WI38 (cell line): Measurements from ENCODE around the gene C5orf63.
A peak's percentile ranks its signal among the peaks of the same experiment; 100 is the strongest.

Source experiments
- H3K4me3 ChIP-seq: 2 replicates; pipeline ENCODE4 v1.5.1; 2011; ENCODE audit warnings: low read depth, mild to moderate bottlenecking, control low read depth, low read length
- CTCF ChIP-seq: IDR thresholded peaks from 2 replicates; pipeline ENCODE4 v1.5.1; 2012; ENCODE audit warnings: low read depth, mild to moderate bottlenecking, control low read depth, low read length

The C5orf63 gene

DNA sequence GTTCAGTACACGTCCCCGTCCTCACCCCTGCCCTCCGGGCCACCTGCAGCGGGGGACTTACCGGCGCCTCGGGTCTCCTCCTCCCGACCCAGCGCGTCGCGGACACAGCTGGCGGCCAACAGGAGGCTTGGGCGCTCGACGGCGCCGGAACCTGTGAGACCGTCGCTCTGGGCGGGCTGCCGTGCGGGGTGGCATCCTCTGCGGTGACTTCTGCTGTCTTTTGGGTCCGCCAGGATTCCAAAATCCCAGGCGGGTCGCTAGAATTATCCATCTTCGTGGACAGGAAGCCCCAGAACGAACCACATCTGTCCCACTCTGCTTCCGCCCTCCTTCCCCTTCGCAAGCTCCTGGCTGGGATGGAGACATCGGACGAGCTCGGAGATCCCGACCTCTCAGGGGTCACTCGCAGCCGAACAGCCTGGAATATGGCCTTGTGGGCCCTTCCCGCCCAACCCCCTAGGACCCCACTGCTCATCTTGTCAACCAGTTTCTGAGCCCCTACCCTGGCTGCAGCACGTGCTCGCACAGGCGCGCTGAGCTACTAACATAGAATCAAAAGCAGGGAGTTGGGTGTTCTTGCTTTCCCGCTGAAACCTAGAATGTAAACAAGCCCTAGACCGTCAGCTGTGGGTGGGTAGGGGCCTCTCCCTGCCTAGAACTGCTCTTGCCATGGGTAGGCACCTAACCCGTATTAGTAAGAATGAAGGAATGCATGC is 42.0 kb downstream of the C5orf63 start:
- peak overlapping the region; percentile 93 for H3K4me3 ChIP-seq
- TF ChIP-seq CTCF: no peak

GRCh38 chr5:127030259-127031146 is 42.8 kb downstream of the C5orf63 start, which contains the start of gene MARCHF3:
Gene MARCHF3, minus strand, starts transcription at chr5:127030558. Its CDS starts 112,387 bp downstream, at chr5:126918171.
- no peak; the same call in 1 of the 2 replicates for TF ChIP-seq CTCF
- H3K4me3 ChIP-seq: peak within 1 kb of the TSS; percentile 93

GRCh38 chr5:127029581-127030258 is 43.6 kb downstream of the C5orf63 start:
- peak; percentile 47; the same call in 1 of the 2 replicates for TF ChIP-seq CTCF
- peak overlapping the region; percentile 93 for H3K4me3 ChIP-seq

DNA sequence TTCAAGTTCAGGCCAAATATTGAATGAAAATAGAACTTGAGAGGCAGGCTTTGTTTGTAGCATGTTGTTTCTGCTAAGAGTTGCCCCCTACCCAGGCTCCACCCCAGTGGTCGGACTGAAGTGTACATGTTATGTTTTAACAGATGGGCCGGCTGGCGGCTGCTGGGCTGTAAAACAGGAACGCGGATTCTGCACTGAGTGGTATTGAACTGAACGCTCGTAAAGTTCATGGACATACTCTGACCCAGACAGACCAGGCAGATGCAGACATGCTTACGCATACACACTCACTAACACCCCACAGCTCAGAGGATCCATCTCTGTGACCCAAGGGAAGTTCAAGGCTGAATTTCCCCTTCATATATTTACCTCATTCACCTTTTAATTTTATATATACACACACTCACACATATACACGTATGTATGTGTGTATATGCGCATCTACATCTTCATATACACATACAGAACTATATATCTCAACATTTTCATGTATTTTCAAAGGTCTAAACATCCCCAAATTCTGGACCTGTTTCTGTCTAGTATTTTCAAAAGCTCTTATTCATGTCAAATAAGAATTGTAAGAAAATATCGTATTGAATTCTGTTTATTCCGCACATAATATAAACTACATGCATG is 44.4 kb downstream of the C5orf63 start:
- no peak for TF ChIP-seq CTCF
- peak overlapping the region; percentile 93 for H3K4me3 ChIP-seq

- H3K4me3 ChIP-seq: no peak overlapping the region
- TF ChIP-seq CTCF: no peak
Observed at GRCh38 chr5:127027539-127027938, 45.8 kb downstream of the C5orf63 start.

DNA sequence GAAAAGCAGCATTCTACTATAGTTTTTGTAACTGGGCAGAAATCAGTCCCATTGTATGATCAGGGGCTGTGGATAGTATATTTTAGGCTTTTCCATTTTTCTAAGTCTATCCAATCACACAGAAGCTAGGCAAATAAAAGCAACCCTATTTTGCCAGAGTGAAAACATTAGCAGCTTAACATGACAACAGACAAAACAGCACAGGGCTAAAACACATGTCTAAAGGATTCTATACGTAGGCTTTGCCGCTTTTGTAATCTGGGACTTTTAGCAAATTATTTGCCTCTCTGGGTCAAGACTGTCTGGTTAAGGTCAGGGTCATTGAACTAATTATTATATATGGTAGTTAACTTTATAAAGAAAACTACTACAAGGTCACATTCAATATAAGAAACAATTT is 47.1 kb downstream of the C5orf63 start:
- TF ChIP-seq CTCF: no peak
- H3K4me3 ChIP-seq: no peak overlapping the region
